Fibroblast of lung (primary cell): ENCODE results near the gene IGF2BP2. TPM values are rescaled to one million over a fixed set of nuclear protein-coding genes. Genes with fewer than 3 reads are reported as not detected.
A peak's percentile ranks its signal among the peaks of the same experiment; 100 is the strongest.

Source experiments
- DNase-seq, 2 donors: peaks; one replicate each; pipeline versions ENCODE4 v3.0.0 to v3.0.0-alpha.2; 2010; ENCODE audit warnings: low read depth in 2 of 2
- H2AFZ ChIP-seq: 2 replicates; pipeline ENCODE4 v1.5.1; 2012; ENCODE audit warnings: low read length, control low read depth, inconsistent platforms
- H3K27ac ChIP-seq: 2 replicates; pipeline ENCODE4 v1.5.1; 2011; ENCODE audit warnings: low read length, control low read depth; ENCODE audit not compliant: insufficient read depth
- H3K27me3 ChIP-seq: 2 replicates; pipeline ENCODE4 v1.5.1; 2011; ENCODE audit warnings: mild to moderate bottlenecking, low read length; ENCODE audit not compliant: control insufficient read depth, insufficient read depth
- H3K36me3 ChIP-seq: 2 replicates; pipeline ENCODE4 v1.5.1; 2011; ENCODE audit warnings: low read length; ENCODE audit not compliant: control insufficient read depth, insufficient read depth
- H3K4me1 ChIP-seq: 2 replicates; pipeline ENCODE4 v1.5.1; 2011; ENCODE audit warnings: low read length; ENCODE audit not compliant: control insufficient read depth, insufficient read depth; ENCODE audit errors: extremely low read depth
- H3K4me2 ChIP-seq: 2 replicates; pipeline ENCODE4 v1.5.1; 2011; ENCODE audit warnings: low read length, control low read depth; ENCODE audit not compliant: insufficient read depth; ENCODE audit errors: extremely low read depth
- H3K4me3 ChIP-seq, 4 experiments: fragments of 200-600 bp in 1 of 4; sonication (generic) in 1 of 4; replicated peaks in 1 of 4; 2 replicates each; pipeline ENCODE4 v1.5.1; 2011 to 2016; ENCODE audit warnings: low read length in 4 of 4, low read depth in 3 of 4, mild to moderate bottlenecking in 3 of 4, control low read depth in 2 of 4, inconsistent platforms in 1 of 4, mixed read lengths in 1 of 4; ENCODE audit not compliant: insufficient read depth in 1 of 4; ENCODE audit errors: control extremely low read depth in 1 of 4
- H3K79me2 ChIP-seq: 2 replicates; pipeline ENCODE4 v1.5.1; 2012; ENCODE audit warnings: mild to moderate bottlenecking, low read length, inconsistent platforms; ENCODE audit not compliant: control insufficient read depth, insufficient read depth
- H3K9ac ChIP-seq: 2 replicates; pipeline ENCODE4 v1.5.1; 2011; ENCODE audit warnings: mild to moderate bottlenecking, low read length, control low read depth; ENCODE audit not compliant: insufficient read depth
- H3K9me3 ChIP-seq: 2 replicates; pipeline ENCODE4 v1.5.1; 2012; ENCODE audit warnings: low read depth, low read length; ENCODE audit not compliant: control insufficient read depth, insufficient read depth
- H4K20me1 ChIP-seq: 2 replicates; pipeline ENCODE4 v1.5.1; 2011; ENCODE audit warnings: low read length; ENCODE audit not compliant: control insufficient read depth, insufficient read depth; ENCODE audit errors: extremely low read depth
- CTCF ChIP-seq, 2 donors: IDR thresholded peaks in 1 of 2; conservative IDR thresholded peaks in 1 of 2; 1 replicate in 1 of 2; 2 replicates in 1 of 2; pipeline ENCODE4 v1.5.1; 2011 to 2012; ENCODE audit warnings: low read length in 2 of 2, control low read depth in 1 of 2, inconsistent platforms in 1 of 2, low read depth in 1 of 2, mild to moderate bottlenecking in 1 of 2
- EZH2 ChIP-seq: IDR thresholded peaks from 2 replicates; pipeline ENCODE4 v1.5.1; 2012; ENCODE audit warnings: low read length, control low read depth, mild to moderate bottlenecking; ENCODE audit errors: missing control alignments
- polyA plus RNA-seq, 2 donors: library from polyadenylated mRNA; depleted of rRNA in 1 of 2; stranded (reverse) in 1 of 2; unstranded in 1 of 2; fragments of >200 nt; gene quantifications; 2 replicates each; pipeline ENCODE4 v1.2.1, GENCODE V29; 2011 to 2012; ENCODE audit warnings: missing spikeins in 1 of 2
- total RNA-seq: library from RNA; depleted of rRNA; stranded (reverse); fragments of >200 nt; gene quantifications from 2 replicates; pipeline ENCODE4 v1.2.1, GENCODE V29; 2014

IGF2BP2 gene
- total and polyA plus RNA-seq, 2 donors (not counting 1 experiment from before 2014, with no cell fraction given): 5.5 to 46.1 TPM

- H3K9me3 ChIP-seq: no peaks in the 10 kb centered on the region
- H3K4me1 ChIP-seq: peaks cover 10% of the 10 kb centered on the region
- H3K4me2 ChIP-seq: no peak overlapping the region
- no peak for DNase-seq
- no peaks in the 10 kb centered on the region for H3K27me3 ChIP-seq
- no peak overlapping the region for H2AFZ ChIP-seq
- H3K36me3 ChIP-seq: no peaks in the 10 kb centered on the region
- no peak overlapping the region for H3K4me3 ChIP-seq
- no peak overlapping the region for H3K9ac ChIP-seq
- peaks cover 2% of the 10 kb centered on the region for H4K20me1 ChIP-seq
- H3K79me2 ChIP-seq: peaks cover 81% of the 10 kb centered on the region
- no peak for TF ChIP-seq CTCF (conservative IDR thresholded peaks at IDR 0.05 in 1 of 2, IDR thresholded peaks at IDR 0.05 in 1 of 2; ENCODE audit: low read depth in 1 of 2, low read length in 2 of 2)
- no peak for TF ChIP-seq EZH2
- H3K27ac ChIP-seq: no peak overlapping the region
Observed at GRCh38 chr3:185793381-185793780, 31.5 kb downstream of the IGF2BP2 start.

GRCh38 chr3:185792955-185793354 is 31.9 kb downstream of the IGF2BP2 start:
- no peak for TF ChIP-seq EZH2
- no peak for TF ChIP-seq CTCF (conservative IDR thresholded peaks at IDR 0.05 in 1 of 2, IDR thresholded peaks at IDR 0.05 in 1 of 2; ENCODE audit: low read depth in 1 of 2, low read length in 2 of 2)
- Histone ChIP-seq H3K36me3 (no peaks in the 10 kb centered on the region), H3K4me3 (no peak overlapping the region), H3K79me2 (peaks cover 81% of the 10 kb centered on the region), H3K4me1 (peaks cover 10% of the 10 kb centered on the region), H3K4me2 (no peak overlapping the region), H4K20me1 (peaks cover 2% of the 10 kb centered on the region), H3K27ac (no peak overlapping the region), H3K27me3 (no peaks in the 10 kb centered on the region), H3K9ac (no peak overlapping the region), H3K9me3 (no peaks in the 10 kb centered on the region), H2AFZ (no peak overlapping the region)
- no peak for DNase-seq

GRCh38 chr3:185789891-185790830 is 34.7 kb downstream of the IGF2BP2 start:
- no peaks in the 10 kb centered on the region for H3K36me3 ChIP-seq
- H3K4me3 ChIP-seq: no peak overlapping the region
- H3K9me3 ChIP-seq: no peaks in the 10 kb centered on the region
- H3K9ac ChIP-seq: no peak overlapping the region
- H3K27ac ChIP-seq: no peak overlapping the region
- H3K4me1 ChIP-seq: no peaks in the 10 kb centered on the region
- H3K4me2 ChIP-seq: no peak overlapping the region
- H4K20me1 ChIP-seq: peaks cover 2% of the 10 kb centered on the region
- no peak for TF ChIP-seq CTCF (conservative IDR thresholded peaks at IDR 0.05 in 1 of 2, IDR thresholded peaks at IDR 0.05 in 1 of 2; ENCODE audit: low read depth in 1 of 2, low read length in 2 of 2)
- no peak for TF ChIP-seq EZH2
- peak in 1 of 2 donors; percentile 35 for DNase-seq
- H2AFZ ChIP-seq: no peak overlapping the region
- no peaks in the 10 kb centered on the region for H3K27me3 ChIP-seq
- peaks cover 78% of the 10 kb centered on the region for H3K79me2 ChIP-seq
